IMR-90 (cell line): ENCODE measurements around the gene TCIRG1. TPM values are rescaled to one million over a fixed set of nuclear protein-coding genes. Genes with fewer than 3 reads are reported as not detected.

ENCODE experiments used
- ATAC-seq: fragments of 200-7000 bp; cut with Tn5 transposase; 2 replicates; pipeline ENCODE4 v1.9.1; 2020; ENCODE audit warnings: low read depth, mild to moderate bottlenecking, moderate library complexity
- BruUV-seq: library from RNA; stranded (reverse); fragments of 400-500 nt; replicated peaks from 2 replicates; lab custom pipeline; 2021; lab: Mats Ljungman, UMichigan
- CTCF ChIA-PET: fragments of 300-600 bp; formaldehyde crosslinking; extraction: SDS; loops from one replicate; lab custom pipeline; 2021; ENCODE audit warnings: antibody characterized with exemption; lab: Yijun Ruan, JAX
- POLR2A ChIA-PET: fragments of 300-600 bp; sonication (Branson Sonifier 250); formaldehyde crosslinking; loops from one replicate; lab custom pipeline; 2022; ENCODE audit warnings: antibody characterized with exemption; ENCODE audit not compliant: unreplicated experiment; lab: Charles Lee
- DNase-seq: peaks from one replicate; pipeline ENCODE4 v3.0.0; 2013
- H2AFZ ChIP-seq: replicated peaks from 2 replicates; pipeline ENCODE3; 2013; ENCODE audit warnings: low read length, mild to moderate bottlenecking; ENCODE audit not compliant: poor library complexity
- H2AK5ac ChIP-seq: 2 replicates; pipeline ENCODE4 v1.6.1; 2013; ENCODE audit warnings: low read depth, low read length, inconsistent platforms
- H2AK9ac ChIP-seq: replicated peaks from 2 replicates; pipeline ENCODE3; 2013; ENCODE audit warnings: mild to moderate bottlenecking, low read depth, low read length, moderate library complexity; ENCODE audit not compliant: poor library complexity
- H2BK120ac ChIP-seq: 2 replicates; pipeline ENCODE4 v1.6.1; 2013; ENCODE audit warnings: low read depth, low read length, inconsistent platforms
- H2BK15ac ChIP-seq: 3 replicates; pipeline ENCODE4 v1.6.1; 2013; ENCODE audit warnings: low read depth, low read length, inconsistent platforms
- H2BK20ac ChIP-seq: 2 replicates; pipeline ENCODE4 v1.6.1; 2013; ENCODE audit warnings: low read depth, mild to moderate bottlenecking, inconsistent platforms, low read length, moderate library complexity
- H2BK5ac ChIP-seq: 2 replicates; pipeline ENCODE4 v1.6.1; 2013; ENCODE audit warnings: mild to moderate bottlenecking, low read depth, low read length, inconsistent platforms; ENCODE audit not compliant: poor library complexity, severe bottlenecking
- H3K14ac ChIP-seq: replicated peaks from 2 replicates; pipeline ENCODE4 v1.6.1; 2013; ENCODE audit warnings: low read depth, low read length, inconsistent platforms
- H3K18ac ChIP-seq: 2 replicates; pipeline ENCODE4 v1.6.1; 2013; ENCODE audit warnings: low read depth, low read length, control low read depth
- H3K23ac ChIP-seq: 2 replicates; pipeline ENCODE4 v1.6.1; 2013; ENCODE audit warnings: low read depth, low read length, inconsistent platforms
- H3K27ac ChIP-seq: 2 replicates; pipeline ENCODE4 v1.5.1; 2013; ENCODE audit warnings: mild to moderate bottlenecking, control low read depth, low read length; ENCODE audit not compliant: insufficient read depth
- H3K27me3 ChIP-seq: 2 replicates; pipeline ENCODE4 v1.6.1; 2013; ENCODE audit warnings: low read length; ENCODE audit not compliant: control insufficient read depth, insufficient read depth
- H3K36me3 ChIP-seq: 2 replicates; pipeline ENCODE4 v1.6.1; 2013; ENCODE audit warnings: low read length, mixed read lengths; ENCODE audit not compliant: control insufficient read depth, insufficient read depth
- H3K4ac ChIP-seq: 2 replicates; pipeline ENCODE4 v1.6.1; 2013; ENCODE audit warnings: low read depth, low read length, inconsistent platforms
- H3K4me1 ChIP-seq: 2 replicates; pipeline ENCODE4 v1.6.1; 2013; ENCODE audit warnings: low read length, mixed read lengths; ENCODE audit not compliant: control insufficient read depth, insufficient read depth
- H3K4me2 ChIP-seq: 2 replicates; pipeline ENCODE4 v1.6.1; 2013; ENCODE audit warnings: low read depth, mild to moderate bottlenecking, control low read depth, low read length, moderate library complexity
- H3K4me3 ChIP-seq: 2 replicates; pipeline ENCODE4 v1.5.1; 2013; ENCODE audit warnings: low read depth, mild to moderate bottlenecking, control low read depth, low read length, moderate library complexity; ENCODE audit not compliant: insufficient read depth
- H3K56ac ChIP-seq: 2 replicates; pipeline ENCODE4 v1.6.1; 2013; ENCODE audit warnings: low read length, inconsistent platforms; ENCODE audit not compliant: insufficient read depth; ENCODE audit errors: extremely low read depth
- H3K79me1 ChIP-seq, 2 experiments: 2 replicates each; pipeline ENCODE4 v1.6.1; 2013; ENCODE audit warnings: low read length in 2 of 2, inconsistent platforms in 1 of 2, low read depth in 1 of 2
- H3K9ac ChIP-seq: 2 replicates; pipeline ENCODE4 v1.6.1; 2013; ENCODE audit warnings: low read depth, low read length, control low read depth
- H3K9me1 ChIP-seq: 2 replicates; pipeline ENCODE4 v1.6.1; 2013; ENCODE audit warnings: low read length, inconsistent platforms; ENCODE audit not compliant: insufficient read depth
- H3K9me3 ChIP-seq: 2 replicates; pipeline ENCODE4 v1.6.1; 2013; ENCODE audit warnings: low read length; ENCODE audit not compliant: control insufficient read depth, insufficient read depth
- H4K20me1 ChIP-seq: 2 replicates; pipeline ENCODE4 v1.6.1; 2013; ENCODE audit warnings: low read length, inconsistent platforms; ENCODE audit not compliant: insufficient read depth
- H4K5ac ChIP-seq: 2 replicates; pipeline ENCODE4 v1.6.1; 2013; ENCODE audit warnings: mild to moderate bottlenecking, low read depth, low read length, control low read depth
- H4K8ac ChIP-seq, 2 experiments: 2 replicates each; pipeline ENCODE4 v1.6.1; 2013; ENCODE audit warnings: low read depth in 2 of 2, low read length in 2 of 2, control low read depth in 1 of 2, inconsistent platforms in 1 of 2
- H4K91ac ChIP-seq: 2 replicates; pipeline ENCODE4 v1.6.1; 2013; ENCODE audit warnings: low read depth, low read length, inconsistent platforms; ENCODE audit not compliant: insufficient read depth
- BHLHE40 ChIP-seq: fragments of 150-350 bp; IDR thresholded peaks from 2 replicates; pipeline ENCODE4 v1.6.1; 2016; ENCODE audit warnings: mild to moderate bottlenecking, low read depth, low read length
- CHD1 ChIP-seq: IDR thresholded peaks from 2 replicates; pipeline ENCODE4 v1.6.1; 2012; ENCODE audit warnings: low read depth, low read length, improper control_type of control experiment
- FOS ChIP-seq: fragments of 150-350 bp; IDR thresholded peaks from 2 replicates; pipeline ENCODE4 v1.6.1; 2016; ENCODE audit warnings: low read depth, low read length
- MAFK ChIP-seq: IDR thresholded peaks from 2 replicates; pipeline ENCODE4 v1.6.1; 2012; ENCODE audit warnings: low read depth, low read length, improper control_type of control experiment
- MAZ ChIP-seq: IDR thresholded peaks from 2 replicates; pipeline ENCODE4 v1.6.1; 2012; ENCODE audit warnings: low read depth, mild to moderate bottlenecking, low read length, improper control_type of control experiment, moderate library complexity, borderline replicate concordance
- MXI1 ChIP-seq: IDR thresholded peaks from 2 replicates; pipeline ENCODE4 v1.6.1; 2012; ENCODE audit warnings: low read depth, mild to moderate bottlenecking, low read length, moderate library complexity, borderline replicate concordance
- NFE2L2 ChIP-seq: fragments of 150-350 bp; IDR thresholded peaks from 2 replicates; pipeline ENCODE4 v1.6.1; 2016; ENCODE audit warnings: low read depth, mild to moderate bottlenecking, low read length
- POLR2A ChIP-seq: IDR thresholded peaks from 2 replicates; pipeline ENCODE4 v1.6.1; 2012; ENCODE audit warnings: mild to moderate bottlenecking, low read depth, low read length
- RAD21 ChIP-seq: IDR thresholded peaks from 2 replicates; pipeline ENCODE4 v1.6.1; 2012; ENCODE audit warnings: low read length, improper control_type of control experiment
- RCOR1 ChIP-seq: IDR thresholded peaks from 2 replicates; pipeline ENCODE4 v1.6.1; 2012; ENCODE audit warnings: mild to moderate bottlenecking, low read length, improper control_type of control experiment; ENCODE audit not compliant: insufficient replicate concordance
- RFX5 ChIP-seq: IDR thresholded peaks from 2 replicates; pipeline ENCODE4 v1.8.0; 2012; ENCODE audit warnings: low read depth, mild to moderate bottlenecking, low read length, moderate library complexity
- SMC3 ChIP-seq: fragments of 150-350 bp; IDR thresholded peaks from 2 replicates; pipeline ENCODE4 v1.6.1; 2016; ENCODE audit warnings: low read depth, mild to moderate bottlenecking, antibody characterized with exemption, low read length, moderate library complexity
- WGBS, 2 experiments: methylation state at CpG; one replicate each; pipeline versions ENCODE4 v1.1.5 to v1.1.7; 2013; ENCODE audit warnings: missing lambda C conversion rate in 2 of 2; ENCODE audit not compliant: insufficient read length in 1 of 2; ENCODE audit errors: extremely low coverage in 2 of 2; 5-methylcytosine and 5-hydroxymethylcytosine counted together
- dilution Hi-C: fragments of 300-500 bp; cut with HindIII; formaldehyde crosslinking; loops from one replicate; pipeline ENCODE4 v1.14.3; 2018; ENCODE audit warnings: low sequenced_read_pairs; ENCODE audit not compliant: unreplicated experiment
- in situ Hi-C: fragments of 300-500 bp; cut with MboI; formaldehyde crosslinking; loops from 3 replicates; pipeline ENCODE4 v1.14.3; 2019; ENCODE audit warnings: low sequenced_read_pairs, inconsistent platforms, mixed read lengths
- intact Hi-C: fragments of 100-400 bp; cut with micrococcal nuclease; formaldehyde crosslinking; loops from 2 replicates; pipeline ENCODE4 v1.10.0; 2022
- polyA plus RNA-seq, 3 experiments: library from polyadenylated mRNA; depleted of rRNA; stranded (reverse); fragments of >200 nt; gene quantifications; 2 replicates each; pipeline ENCODE4 v1.2.3, GENCODE V29; 2012; ENCODE audit warnings: low replicate concordance in 1 of 3
- total RNA-seq: library from RNA; depleted of rRNA; stranded (reverse); fragments of >200 nt; gene quantifications from 2 replicates; pipeline ENCODE4 v1.2.3, GENCODE V29; 2012
- TF ChIP-seq, protein P1 (sequence below): conservative IDR thresholded peaks from 2 replicates; pipeline ENCODE4 v1.5.1; 2012; ENCODE audit warnings: mild to moderate bottlenecking, low read depth, low read length, improper control_type of control experiment
- TF ChIP-seq, protein P2 (sequence below): fragments of 150-350 bp; IDR thresholded peaks from 2 replicates; pipeline ENCODE4 v1.6.1; 2016; ENCODE audit warnings: low read depth, mild to moderate bottlenecking, low read length, moderate library complexity, borderline replicate concordance
- TF ChIP-seq, protein P3 (sequence below): fragments of 150-350 bp; IDR thresholded peaks from 2 replicates; pipeline ENCODE4 v1.6.1; 2017; ENCODE audit warnings: mild to moderate bottlenecking, antibody characterized with exemption, low read length, low read depth

Gene TCIRG1
- total and polyA plus RNA-seq, 2 of the 4 experiments (the other 2 are of a cell fraction): 25.3 to 117 TPM

DNA sequence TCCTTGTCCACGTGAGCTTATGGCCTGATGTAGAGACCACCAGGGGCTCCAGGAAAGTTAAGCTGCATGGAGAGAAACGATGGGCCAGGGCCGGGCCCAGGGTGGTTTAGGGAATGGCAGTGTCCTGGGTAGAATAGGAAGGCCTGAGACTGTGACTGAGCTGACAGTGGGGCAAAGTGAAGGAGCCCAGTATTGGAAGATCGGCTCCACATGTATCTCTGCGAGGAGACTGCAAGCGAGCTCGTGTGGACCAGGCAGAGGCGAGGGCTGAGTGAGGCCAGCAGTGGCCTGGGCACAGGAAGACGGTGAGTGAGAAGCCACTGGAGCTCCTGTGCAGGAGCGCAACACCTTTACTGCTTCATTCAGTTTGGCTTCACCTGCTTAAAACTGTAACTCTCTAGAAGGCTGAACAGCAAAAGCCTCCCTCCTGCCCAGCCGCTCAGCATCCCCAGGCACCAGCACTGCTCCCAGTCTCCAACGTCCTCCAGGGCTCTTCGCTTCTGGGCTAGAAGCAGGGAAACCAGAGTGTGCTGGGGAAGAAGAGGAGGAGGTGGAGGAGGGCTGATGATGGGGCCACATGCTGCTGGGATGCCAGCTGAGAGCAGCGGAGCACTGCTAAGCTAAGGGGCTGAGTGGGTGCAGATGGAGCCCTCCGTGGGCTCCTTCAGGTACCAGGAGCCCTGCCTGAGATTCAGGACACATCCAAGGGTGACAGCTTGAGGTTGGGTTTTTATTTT lies 13.5 kb downstream of the TCIRG1 start:
- Histone ChIP-seq H4K20me1 (no peaks in the 10 kb centered on the region; the same call in none of the 2 replicates), H4K8ac (no peak overlapping the region), H3K18ac (no peak overlapping the region), H2BK120ac (no peak overlapping the region), H4K91ac (no peak overlapping the region), H3K4ac (no peak overlapping the region), H3K9ac (no peak overlapping the region), H2AK5ac (no peak overlapping the region), H2AK9ac (no peak overlapping the region), H3K56ac (no peak overlapping the region), H3K9me3 (no peaks in the 10 kb centered on the region), H3K79me1 (peaks cover 0 to 4% of the 10 kb centered on the region in 2 experiments; a peak in 2 of 4 replicates), H3K27me3 (no peaks in the 10 kb centered on the region), H3K27ac (no peak overlapping the region), H3K36me3 (peaks cover 48% of the 10 kb centered on the region), H3K14ac (no peak overlapping the region), H3K4me2 (no peak overlapping the region), H3K9me1 (peaks cover 4% of the 10 kb centered on the region; the same call in 1 of the 2 replicates), H2AFZ (no peak overlapping the region), H3K4me3 (no peak overlapping the region), H2BK15ac (no peak overlapping the region), H4K5ac (no peak overlapping the region), H3K23ac (no peak overlapping the region), H3K4me1 (no peaks in the 10 kb centered on the region), H2BK20ac (no peak overlapping the region), H2BK5ac (no peak overlapping the region)
- BruUV-seq: no TSS peak
- WGBS, 2 experiments: 95% methylated on average over 7 of the region's 15 CpGs; no CpG with 5 or more reads in 1 of the 2 experiments
- DNase-seq (no peak), ATAC-seq (no peak)
- intact Hi-C loops (no loop called here), dilution Hi-C loops (no loop called here), in situ Hi-C loops (no loop called here)
- POLR2A ChIA-PET: no interaction called here
- CTCF ChIA-PET: interaction anchor here (0.6 to 1.4 kb wide), 2 partner anchors 10 to 355 kb away, joined by 3 read pairs; no protein-coding TSS in a partner anchor
- TF ChIP-seq MAZ: no peak
- TF ChIP-seq NFE2L2: no peak
- no peak for TF ChIP-seq RAD21
- TF ChIP-seq, protein P1, sequence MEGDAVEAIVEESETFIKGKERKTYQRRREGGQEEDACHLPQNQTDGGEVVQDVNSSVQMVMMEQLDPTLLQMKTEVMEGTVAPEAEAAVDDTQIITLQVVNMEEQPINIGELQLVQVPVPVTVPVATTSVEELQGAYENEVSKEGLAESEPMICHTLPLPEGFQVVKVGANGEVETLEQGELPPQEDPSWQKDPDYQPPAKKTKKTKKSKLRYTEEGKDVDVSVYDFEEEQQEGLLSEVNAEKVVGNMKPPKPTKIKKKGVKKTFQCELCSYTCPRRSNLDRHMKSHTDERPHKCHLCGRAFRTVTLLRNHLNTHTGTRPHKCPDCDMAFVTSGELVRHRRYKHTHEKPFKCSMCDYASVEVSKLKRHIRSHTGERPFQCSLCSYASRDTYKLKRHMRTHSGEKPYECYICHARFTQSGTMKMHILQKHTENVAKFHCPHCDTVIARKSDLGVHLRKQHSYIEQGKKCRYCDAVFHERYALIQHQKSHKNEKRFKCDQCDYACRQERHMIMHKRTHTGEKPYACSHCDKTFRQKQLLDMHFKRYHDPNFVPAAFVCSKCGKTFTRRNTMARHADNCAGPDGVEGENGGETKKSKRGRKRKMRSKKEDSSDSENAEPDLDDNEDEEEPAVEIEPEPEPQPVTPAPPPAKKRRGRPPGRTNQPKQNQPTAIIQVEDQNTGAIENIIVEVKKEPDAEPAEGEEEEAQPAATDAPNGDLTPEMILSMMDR: no peak
- TF ChIP-seq, protein P2, sequence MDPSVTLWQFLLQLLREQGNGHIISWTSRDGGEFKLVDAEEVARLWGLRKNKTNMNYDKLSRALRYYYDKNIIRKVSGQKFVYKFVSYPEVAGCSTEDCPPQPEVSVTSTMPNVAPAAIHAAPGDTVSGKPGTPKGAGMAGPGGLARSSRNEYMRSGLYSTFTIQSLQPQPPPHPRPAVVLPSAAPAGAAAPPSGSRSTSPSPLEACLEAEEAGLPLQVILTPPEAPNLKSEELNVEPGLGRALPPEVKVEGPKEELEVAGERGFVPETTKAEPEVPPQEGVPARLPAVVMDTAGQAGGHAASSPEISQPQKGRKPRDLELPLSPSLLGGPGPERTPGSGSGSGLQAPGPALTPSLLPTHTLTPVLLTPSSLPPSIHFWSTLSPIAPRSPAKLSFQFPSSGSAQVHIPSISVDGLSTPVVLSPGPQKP: no peak
- no peak for TF ChIP-seq BHLHE40
- TF ChIP-seq CHD1: no peak
- TF ChIP-seq POLR2A: no peak
- TF ChIP-seq RCOR1: no peak
- TF ChIP-seq FOS: no peak
- TF ChIP-seq MXI1: no peak
- TF ChIP-seq SMC3: no peak
- no peak for TF ChIP-seq MAFK
- TF ChIP-seq, protein P3, sequence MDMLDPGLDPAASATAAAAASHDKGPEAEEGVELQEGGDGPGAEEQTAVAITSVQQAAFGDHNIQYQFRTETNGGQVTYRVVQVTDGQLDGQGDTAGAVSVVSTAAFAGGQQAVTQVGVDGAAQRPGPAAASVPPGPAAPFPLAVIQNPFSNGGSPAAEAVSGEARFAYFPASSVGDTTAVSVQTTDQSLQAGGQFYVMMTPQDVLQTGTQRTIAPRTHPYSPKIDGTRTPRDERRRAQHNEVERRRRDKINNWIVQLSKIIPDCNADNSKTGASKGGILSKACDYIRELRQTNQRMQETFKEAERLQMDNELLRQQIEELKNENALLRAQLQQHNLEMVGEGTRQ: no peak
- TF ChIP-seq RFX5: no peak
